ENCODE measurements around the gene RYR1. TPM values are rescaled to one million over a fixed set of nuclear protein-coding genes. Genes with fewer than 3 reads are reported as not detected.
"Not testable (repeated sequence)": the region's sequence is repeated elsewhere in the genome, so short reads cannot be mapped to it uniquely, and the experiment has no call there.

RYR1 gene
- total RNA-seq, 1 donor from 2014 or later, result 0.03 TPM

GRCh38 chr19:38509027-38509426 lies 75.5 kb downstream of the RYR1 start:
- no peak for TF ChIP-seq CTCF (IDR thresholded peaks at IDR 0.05)
- Mint-ChIP-seq H3K9me3 (ENCODE audit: unreplicated experiment) (no peaks in the 10 kb centered on the region), H3K36me3 (ENCODE audit: unreplicated experiment) (no peaks in the 10 kb centered on the region), H3K27me3 (ENCODE audit: unreplicated experiment) (peaks cover 20% of the 10 kb centered on the region), H3K4me3 (ENCODE audit: unreplicated experiment) (no peak overlapping the region), H3K4me1 (ENCODE audit: unreplicated experiment) (no peaks in the 10 kb centered on the region), H3K27ac (ENCODE audit: unreplicated experiment) (no peak overlapping the region)
- no peak for DNase-seq (ENCODE audit: extremely low spot score, unreplicated experiment)

GRCh38 chr19:38511074-38511708 lies 77.7 kb downstream of the RYR1 start:
- no peak for TF ChIP-seq CTCF (IDR thresholded peaks at IDR 0.05)
- H3K36me3 Mint-ChIP-seq (ENCODE audit: unreplicated experiment), result no peaks in the 10 kb centered on the region
- no peak overlapping the region for H3K4me3 Mint-ChIP-seq (ENCODE audit: unreplicated experiment)

GRCh38 chr19:38512277-38512676 lies 78.8 kb downstream of the RYR1 start:
- Mint-ChIP-seq H3K9me3 (ENCODE audit: unreplicated experiment) (no peaks in the 10 kb centered on the region), H3K4me1 (ENCODE audit: unreplicated experiment) (no peaks in the 10 kb centered on the region), H3K27ac (ENCODE audit: unreplicated experiment) (no peak overlapping the region), H3K36me3 (ENCODE audit: unreplicated experiment) (no peaks in the 10 kb centered on the region), H3K27me3 (ENCODE audit: unreplicated experiment) (peaks cover 17% of the 10 kb centered on the region), H3K4me3 (ENCODE audit: unreplicated experiment) (no peak overlapping the region)
- no peak for DNase-seq (ENCODE audit: extremely low spot score, unreplicated experiment)
- no peak for TF ChIP-seq CTCF (IDR thresholded peaks at IDR 0.05)

More at GRCh38 chr19:38511074-38511708, 77.7 kb downstream of the RYR1 start:
- H3K27me3 Mint-ChIP-seq (ENCODE audit: unreplicated experiment), result peaks cover 17% of the 10 kb centered on the region
- no peaks in the 10 kb centered on the region for H3K4me1 Mint-ChIP-seq (ENCODE audit: unreplicated experiment)
- no peak overlapping the region for H3K27ac Mint-ChIP-seq (ENCODE audit: unreplicated experiment)
- no peaks in the 10 kb centered on the region for H3K9me3 Mint-ChIP-seq (ENCODE audit: unreplicated experiment)
- no peak for DNase-seq (ENCODE audit: extremely low spot score, unreplicated experiment)

GRCh38 chr19:38513156-38513555 lies 79.7 kb downstream of the RYR1 start:
- not testable (repeated sequence) for H3K4me1 Mint-ChIP-seq (ENCODE audit: unreplicated experiment)

GRCh38 chr19:38513762-38514167 lies 80.3 kb downstream of the RYR1 start:
- Mint-ChIP-seq H3K4me3 (ENCODE audit: unreplicated experiment) (no peak overlapping the region), H3K36me3 (ENCODE audit: unreplicated experiment) (no peaks in the 10 kb centered on the region), H3K27me3 (ENCODE audit: unreplicated experiment) (peaks cover 14% of the 10 kb centered on the region), H3K4me1 (ENCODE audit: unreplicated experiment) (no peaks in the 10 kb centered on the region), H3K27ac (ENCODE audit: unreplicated experiment) (no peak overlapping the region), H3K9me3 (ENCODE audit: unreplicated experiment) (no peaks in the 10 kb centered on the region)
- no peak for TF ChIP-seq CTCF (IDR thresholded peaks at IDR 0.05)
- no peak for DNase-seq (ENCODE audit: extremely low spot score, unreplicated experiment)

More at GRCh38 chr19:38513156-38513555, 79.7 kb downstream of the RYR1 start:
- not testable (repeated sequence) for H3K36me3 Mint-ChIP-seq (ENCODE audit: unreplicated experiment); DNase-seq (ENCODE audit: extremely low spot score, unreplicated experiment); H3K9me3 Mint-ChIP-seq (ENCODE audit: unreplicated experiment); H3K4me3 Mint-ChIP-seq (ENCODE audit: unreplicated experiment); H3K27ac Mint-ChIP-seq (ENCODE audit: unreplicated experiment)
- peaks cover 17% of the 10 kb centered on the region for H3K27me3 Mint-ChIP-seq (ENCODE audit: unreplicated experiment)
